ENCODE data around the gene RDX.
"Not testable (repeated sequence)": the region's sequence is repeated elsewhere in the genome, so short reads cannot be mapped to it uniquely, and the experiment has no call there.

RDX gene

DNA sequence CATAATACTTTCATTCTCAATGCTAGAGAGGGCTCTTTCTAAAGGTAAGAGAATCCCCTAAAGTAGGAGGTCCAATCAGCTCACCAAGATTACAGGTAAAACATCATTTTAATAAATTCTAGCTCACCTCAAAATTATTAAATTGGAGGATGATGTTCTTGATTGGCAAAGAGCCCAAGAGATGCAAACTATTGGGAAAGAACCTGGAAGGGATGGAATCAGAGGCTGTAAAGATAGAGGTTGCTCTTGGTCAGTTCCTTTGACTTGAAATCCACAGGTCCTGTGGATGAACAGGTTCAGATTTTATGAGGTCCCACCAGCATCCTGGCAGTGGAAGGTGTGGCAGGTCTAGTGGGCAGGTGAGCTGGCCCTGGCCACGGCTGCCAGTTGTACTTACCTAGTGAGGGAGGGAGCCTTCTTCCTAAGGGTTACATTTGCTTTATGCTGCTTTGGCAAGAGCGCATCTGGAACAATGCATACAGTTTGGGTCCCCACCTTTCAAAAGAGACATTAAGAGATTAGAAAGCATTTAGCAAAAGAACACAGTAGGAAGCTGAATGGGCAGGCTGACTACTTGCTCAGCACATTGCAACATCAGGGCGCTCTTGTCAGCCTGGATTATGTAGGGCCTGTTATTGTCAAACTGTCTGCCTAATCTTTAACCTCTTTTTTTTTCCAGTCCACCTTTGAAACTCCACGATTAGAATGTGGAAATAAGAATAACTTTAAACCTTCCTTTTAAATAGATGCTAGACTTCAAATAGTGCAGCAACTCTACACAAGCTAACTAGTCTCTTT, 97.0 kb downstream of the RDX start:
- DNase-seq (ENCODE audit: low spot score): no peak

DNA sequence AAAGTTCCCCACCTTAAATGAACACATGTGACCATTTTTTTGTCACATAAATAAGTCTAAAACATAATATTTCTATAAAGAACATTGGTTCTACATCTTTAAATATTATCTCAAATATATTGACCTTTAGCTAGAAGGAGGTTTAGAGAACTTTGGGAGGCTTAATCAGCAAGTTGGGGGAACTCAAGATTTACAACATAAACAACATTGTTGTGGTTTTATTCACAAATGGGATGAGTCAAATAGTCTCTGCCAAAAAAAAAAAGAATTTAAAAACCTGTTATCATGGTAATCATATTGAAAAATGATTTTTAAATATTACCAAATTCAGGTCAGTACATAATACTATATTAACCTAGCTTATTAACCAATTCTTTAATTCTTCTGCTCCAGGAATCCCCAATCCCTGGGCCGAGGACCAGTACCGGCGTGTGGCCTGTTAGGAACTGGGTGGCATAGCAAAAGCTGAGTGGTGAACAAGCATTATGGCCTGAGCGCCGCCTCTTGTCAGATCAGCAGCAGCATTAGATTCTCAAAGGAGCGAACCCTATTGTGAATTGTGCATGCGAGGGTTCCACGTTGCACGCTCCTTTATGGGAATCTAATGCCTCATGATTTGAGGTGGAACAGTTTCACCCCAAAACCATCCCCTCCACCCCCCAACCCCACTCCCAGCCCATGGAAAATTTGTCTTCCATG, 98.2 kb downstream of the RDX start:
- no peak for DNase-seq (ENCODE audit: low spot score)

DNA sequence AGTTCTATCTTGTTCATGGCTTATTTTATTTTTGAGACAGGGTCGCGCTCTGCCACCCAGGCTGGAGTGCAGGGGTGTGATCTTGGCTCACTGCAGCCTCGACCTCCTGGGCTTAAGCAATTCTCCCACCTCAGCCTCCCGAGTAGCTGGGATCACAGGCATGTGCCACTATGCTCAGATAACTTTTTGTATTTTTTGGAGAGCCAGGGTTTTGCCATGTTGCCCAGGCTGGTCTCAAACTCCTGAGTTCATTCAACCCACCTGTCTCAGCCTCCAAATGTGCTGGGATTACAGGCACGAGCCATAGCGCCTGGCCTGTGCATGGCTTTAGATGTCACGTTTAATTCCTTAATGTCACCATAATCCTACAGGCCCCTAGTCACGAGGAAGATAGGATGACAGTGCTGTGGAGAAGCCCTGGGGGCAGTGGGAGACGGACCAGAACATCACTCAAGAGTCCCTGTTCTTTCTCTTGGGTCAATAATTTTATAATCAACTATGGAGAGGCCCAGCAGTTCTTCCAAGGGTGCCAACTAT, 99.5 kb downstream of the RDX start:
- no peak for DNase-seq (ENCODE audit: low spot score)

DNA sequence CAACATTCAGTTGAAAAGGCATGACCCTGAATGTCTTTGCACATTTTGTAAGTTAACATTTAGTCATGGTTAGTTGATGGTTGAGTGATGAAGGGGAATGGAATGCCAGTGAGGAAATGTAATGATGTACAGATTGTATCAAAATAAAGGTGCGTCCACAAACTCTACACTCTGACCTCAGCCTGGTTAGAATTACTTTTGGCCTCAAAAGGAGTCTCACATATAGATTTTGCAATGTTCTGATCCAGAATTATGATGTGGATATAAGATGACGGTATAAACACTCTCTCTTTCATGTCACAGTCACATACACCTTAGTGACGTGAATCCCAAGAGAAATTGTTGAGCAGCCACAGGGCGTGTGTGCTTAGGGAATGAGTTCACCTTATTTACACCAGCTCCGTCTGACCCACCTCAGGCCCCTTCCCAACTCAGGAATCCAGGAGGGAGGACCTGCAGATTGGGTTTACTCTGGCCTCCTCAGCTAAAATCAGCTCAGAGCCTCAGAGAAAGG, 100.1 kb downstream of the RDX start:
- DNase-seq (ENCODE audit: low spot score): peak; percentile 65

DNA sequence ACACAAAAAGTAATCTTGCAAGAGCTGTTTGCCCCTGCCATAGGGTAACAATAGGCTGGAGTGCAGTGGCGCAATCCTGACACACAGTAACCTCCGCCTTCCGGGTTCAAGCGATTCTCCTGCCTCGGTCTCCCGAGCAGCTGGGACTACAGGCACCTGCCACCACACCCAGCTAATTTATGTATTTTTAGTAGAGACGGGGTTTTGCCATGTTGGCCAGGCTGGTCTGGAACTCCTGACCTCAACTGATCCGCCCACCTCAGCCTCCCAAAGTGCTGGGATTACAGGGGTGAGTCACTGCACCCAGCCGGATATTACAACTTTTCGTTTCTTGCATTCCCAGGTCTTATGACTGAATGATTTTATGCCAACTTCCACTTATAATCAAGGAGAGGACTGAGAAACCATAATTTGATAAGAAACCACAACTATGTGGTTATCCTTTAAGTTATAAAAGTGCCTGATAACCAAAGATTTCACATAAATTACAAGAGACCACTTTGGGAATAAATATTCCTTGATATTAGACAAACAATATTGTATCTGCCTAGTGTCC, 102.1 kb downstream of the RDX start:
- peak; percentile 38 for DNase-seq (ENCODE audit: low spot score)

DNA sequence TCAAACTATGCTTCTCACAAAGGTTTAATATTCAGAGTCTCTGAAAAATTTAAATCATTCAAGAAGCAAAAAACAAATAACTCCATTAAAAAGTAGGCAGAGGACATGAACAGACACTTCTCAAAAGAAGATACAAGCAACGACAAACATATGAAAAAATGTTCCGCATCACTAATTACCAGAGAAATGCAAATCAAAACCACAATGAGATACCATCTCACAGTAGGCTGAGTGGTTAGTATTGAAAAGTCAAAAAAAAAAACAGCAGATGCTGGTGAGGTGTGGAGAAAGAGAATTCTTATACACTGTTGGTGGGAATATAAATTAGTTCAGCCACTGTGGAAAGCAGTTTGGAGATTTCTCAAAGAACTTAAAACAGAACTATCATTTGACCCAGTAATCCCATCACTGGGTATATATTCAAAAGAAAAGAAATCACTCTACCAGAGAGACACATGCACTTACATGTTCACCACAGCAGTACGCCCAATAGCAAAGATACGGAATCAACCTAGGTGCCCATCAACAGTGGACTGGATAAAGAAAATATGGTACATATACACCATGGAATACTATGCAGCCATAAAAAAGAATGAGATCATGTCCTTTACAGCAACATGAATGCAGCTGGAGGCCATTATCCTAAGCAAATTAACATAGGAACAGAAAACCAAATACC, 103.7 kb downstream of the RDX start:
- not testable (repeated sequence) for DNase-seq (ENCODE audit: low spot score)

DNA sequence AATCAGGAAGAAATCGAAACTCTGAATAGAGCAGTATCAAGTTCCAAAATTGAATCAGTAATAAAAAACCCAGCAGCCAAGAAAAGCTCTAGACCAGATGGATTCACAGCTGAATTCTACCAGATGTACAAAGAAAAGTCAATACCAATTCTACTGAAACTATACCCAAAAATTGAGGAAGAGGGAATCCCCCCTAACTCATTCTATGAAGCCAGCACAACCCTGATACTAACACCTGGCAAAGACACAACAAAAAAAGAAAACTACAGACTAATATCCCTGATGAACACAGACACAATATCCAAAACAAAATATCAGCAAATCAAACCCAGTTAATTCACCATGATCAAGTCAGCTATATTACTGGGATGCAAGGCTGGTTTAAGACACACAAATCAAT, 105.5 kb downstream of the RDX start:
- no peak for DNase-seq (ENCODE audit: low spot score)

DNA sequence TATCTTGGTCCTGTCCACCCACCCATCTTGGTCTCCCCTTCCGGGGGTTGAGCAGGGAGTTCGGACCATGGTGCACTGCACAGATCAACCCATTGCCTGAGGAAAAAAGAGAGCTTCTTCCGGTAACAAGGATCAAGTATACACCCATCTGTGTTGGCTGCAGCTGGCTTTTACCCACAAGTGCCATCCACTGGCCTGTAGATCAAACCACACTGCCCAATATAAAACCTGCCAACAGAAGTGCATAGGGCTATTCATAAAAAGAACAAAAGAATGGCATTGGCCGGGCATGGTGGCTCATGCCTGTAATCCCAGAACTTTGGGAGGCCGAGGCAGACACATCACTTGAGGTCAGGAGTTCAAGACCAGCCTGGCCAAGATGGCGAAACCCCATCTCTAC, 108.7 kb downstream of the RDX start:
- DNase-seq (ENCODE audit: low spot score): no peak

DNA sequence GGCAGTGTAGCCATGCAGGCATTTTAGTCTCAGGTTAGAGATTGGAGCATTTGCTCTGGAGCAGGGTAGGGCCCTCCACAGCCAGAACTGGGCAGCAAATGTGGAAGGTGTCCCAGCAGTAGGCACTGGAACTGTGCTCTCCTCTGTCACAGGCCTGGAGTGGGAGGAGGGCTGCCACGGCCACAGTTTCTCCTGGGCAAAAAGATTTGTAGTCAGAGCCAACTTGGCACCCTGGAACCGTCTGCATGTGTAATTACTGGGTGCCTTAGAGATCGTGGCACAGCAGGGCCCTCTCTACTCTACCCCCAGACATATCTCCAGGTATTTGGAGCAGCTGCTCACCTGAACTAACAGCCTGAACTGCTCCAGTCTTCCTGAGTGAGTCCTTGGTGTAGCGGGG, 109.5 kb downstream of the RDX start:
- DNase-seq (ENCODE audit: low spot score): no peak

DNA sequence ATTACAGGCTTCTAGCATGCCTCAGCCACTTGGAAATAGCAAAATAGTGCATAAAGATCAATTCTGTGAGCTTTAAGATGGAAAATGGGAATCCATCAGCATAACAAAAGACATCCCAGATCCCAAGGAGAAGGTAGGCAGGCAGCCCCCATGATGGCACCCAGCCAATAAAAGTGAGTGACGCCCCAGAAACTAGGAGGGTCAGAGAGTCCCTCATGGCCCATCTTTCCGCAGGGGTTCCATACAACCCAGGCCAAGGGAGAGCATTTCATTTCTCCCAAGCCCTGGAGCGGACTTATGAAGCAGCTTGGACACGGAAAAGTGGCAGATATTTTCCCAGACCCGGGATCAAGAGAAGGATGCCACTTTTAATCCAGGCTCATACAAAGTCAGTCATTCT, 110.0 kb downstream of the RDX start:
- DNase-seq (ENCODE audit: low spot score): no peak

DNA sequence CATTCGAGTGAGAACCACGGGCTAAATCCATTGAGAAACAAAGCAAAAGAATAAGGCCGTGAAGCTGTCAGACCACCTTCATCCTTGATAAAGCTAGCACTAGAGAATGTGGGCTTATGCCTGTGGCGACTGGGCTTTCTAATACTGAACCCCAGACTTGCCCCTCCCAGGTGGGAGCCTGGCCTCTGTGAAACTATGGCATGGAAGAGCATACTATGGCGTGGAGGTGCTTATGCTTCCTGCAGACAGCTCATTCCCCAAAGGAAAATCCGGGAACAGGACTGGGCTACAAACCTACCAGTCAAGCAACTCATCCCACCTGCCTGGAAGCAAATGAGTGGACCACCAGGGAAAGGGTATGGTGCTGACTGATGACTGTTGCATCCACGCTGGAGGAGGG, 110.8 kb downstream of the RDX start:
- no peak for DNase-seq (ENCODE audit: low spot score)

DNA sequence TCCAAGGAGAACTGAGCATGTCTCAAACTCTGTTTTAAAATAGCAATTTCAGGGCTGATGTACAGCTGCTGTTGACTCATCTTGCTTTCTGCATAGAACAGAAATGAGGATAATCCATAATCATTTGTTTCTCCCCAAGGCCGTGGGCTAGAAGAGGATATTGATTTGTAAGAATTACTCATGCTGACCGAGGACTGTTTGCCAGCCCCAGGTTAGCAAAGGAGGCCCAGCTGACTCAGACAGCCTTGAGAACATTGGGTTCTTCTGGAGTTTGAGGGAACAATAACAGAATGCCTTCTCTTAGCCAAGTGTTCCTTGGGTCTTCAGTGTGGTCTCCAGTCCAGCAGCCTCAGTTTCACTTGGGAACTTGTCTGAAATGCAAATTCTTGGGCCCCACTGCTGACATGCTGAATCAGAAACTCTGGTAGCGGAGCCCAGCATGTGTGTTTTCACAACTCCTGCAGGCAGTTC, 111.3 kb downstream of the RDX start:
- DNase-seq (ENCODE audit: low spot score): no peak

DNA sequence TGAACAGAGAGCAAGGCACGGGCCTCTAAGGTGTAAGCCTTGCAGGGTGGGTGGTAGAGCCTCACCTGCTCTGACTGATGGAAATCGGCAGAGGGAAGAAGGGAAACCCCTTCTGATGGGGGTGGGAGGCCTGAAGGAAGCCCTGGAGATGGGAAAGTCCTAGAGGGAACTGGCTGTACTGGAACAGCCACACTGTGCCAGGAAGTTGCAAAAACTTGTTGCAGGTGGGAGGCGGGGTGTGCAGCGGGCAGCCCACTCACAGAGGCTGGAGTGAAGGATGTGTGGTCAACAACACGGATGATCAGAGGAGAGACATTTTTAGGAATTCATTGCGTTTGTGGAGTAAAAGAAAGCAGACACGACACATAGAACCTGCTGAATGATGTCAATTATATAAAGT, 112.0 kb downstream of the RDX start:
- DNase-seq (ENCODE audit: low spot score): no peak

DNA sequence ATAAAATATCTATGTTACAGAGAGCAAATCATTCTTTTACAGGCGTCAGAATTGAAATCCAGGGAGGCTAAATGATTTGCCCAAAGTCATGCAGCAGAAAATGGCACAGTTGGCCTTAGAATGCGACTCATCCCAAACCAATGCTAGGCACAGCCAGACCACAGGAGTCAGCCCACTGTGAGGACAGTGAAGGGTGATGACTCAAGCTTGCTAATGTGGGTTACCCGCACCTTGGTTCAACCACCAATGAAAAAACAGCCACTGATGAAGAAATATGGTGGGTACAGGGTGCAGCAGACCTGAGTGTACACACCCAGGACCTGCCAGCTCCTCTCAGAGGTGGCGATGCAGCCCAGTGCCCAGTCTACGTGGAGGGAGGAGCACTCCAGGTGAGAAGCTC, 113.5 kb downstream of the RDX start:
- peak; percentile 67 for DNase-seq (ENCODE audit: low spot score)

DNA sequence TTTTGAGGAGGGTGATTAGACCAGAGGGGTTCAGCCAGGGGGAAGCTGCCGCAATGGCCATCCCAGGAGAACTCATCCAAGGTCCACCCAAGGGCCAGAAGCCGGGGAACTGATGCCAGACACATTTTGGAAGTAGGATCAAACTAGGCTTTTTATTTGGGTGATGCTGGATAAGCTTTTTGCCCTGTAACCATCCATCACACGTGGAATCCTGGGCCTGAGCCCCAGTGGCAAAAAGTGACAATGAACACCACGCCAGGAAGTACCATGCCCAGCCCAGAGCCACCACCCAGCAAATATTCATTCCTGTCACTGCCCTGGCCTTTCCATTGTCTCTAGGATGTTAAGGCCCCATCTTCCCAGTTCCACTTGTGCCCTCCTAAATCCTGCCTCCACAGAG, 117.3 kb downstream of the RDX start:
- DNase-seq (ENCODE audit: low spot score): no peak

DNA sequence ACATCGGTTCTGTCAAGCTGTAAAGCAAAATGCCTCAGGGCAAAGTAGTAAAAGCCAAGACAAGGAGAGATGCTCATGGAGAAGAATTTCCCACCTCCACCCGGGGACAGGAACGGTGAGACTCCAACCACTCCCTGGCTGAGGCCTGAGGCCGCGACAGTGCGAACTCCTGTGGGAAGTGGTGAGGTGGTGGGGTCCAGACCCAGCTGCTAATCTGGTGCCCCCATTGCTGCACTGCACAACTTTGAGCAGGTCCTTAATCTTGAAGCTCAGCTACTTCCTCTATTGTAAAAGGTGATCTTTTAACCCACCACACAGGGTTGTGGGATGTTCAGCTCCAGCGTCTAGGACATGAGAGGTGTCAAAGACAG, 119.3 kb downstream of the RDX start:
- no peak for DNase-seq (ENCODE audit: low spot score)

DNA sequence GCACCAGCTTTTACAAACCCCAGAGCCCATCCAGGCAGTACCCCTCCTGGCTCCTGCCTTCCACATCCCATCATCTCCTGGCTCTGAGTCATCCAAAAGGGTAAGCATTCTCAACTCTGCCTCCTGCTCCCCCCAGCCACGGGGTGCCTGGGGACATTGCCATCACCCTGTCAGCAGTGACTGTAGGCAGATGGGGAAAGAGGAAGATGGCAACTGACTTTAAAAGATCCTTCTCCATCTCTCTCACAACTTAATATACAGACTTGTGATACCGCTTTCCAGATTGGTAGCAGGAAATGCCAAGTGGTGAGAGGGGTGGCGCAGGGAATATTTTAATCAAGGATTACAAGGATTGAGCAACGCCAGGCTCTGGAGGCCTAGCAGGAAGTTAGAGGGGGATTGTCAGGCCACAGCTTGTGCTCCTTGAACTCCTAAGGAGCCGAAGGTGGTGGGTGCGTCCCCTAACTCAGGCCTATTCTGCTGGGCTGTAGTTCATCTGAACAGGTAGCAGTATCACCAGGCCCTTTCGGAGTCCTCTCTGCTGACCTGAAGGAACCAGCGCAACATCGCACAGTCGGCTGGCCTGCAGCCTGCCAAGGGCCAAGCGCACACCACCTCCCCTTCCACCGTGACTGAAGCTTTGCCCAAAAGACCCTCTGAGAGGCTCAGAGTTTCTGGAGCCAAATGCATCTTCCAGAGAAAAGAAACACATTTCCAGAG, 119.9 kb downstream of the RDX start:
- peak; percentile 57 for DNase-seq (ENCODE audit: low spot score)

DNA sequence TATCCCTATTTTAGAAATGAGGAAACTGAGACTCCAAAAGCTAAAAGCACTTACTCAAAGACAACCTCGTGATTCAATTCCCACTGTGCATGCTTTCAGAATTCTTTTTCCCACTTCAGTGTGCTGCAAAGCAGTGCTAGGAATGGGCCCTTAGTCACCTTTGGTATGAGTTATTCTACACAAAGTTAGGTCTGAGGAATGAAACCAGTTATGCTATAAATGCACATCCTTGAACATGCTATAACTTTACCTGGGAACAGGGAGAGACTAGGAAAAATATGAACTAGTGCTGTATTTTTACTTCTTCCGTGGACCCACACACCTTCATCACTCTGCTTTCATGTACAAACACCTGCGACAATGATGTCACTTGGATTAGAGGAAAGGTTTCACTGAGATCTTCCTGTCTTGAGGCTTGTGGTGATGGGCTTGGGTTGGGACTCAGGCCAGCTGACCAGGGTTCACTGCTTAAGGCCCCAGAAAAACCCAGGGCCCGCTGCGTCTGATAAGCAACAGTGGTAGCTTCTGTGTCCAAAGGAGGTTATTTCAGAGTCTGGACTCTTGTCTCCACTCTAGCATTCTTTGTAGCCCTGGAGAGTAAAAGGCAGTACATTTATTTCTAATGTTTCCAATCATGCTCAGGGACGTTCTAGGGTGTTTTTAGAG, 121.6 kb downstream of the RDX start:
- DNase-seq (ENCODE audit: low spot score): no peak

DNA sequence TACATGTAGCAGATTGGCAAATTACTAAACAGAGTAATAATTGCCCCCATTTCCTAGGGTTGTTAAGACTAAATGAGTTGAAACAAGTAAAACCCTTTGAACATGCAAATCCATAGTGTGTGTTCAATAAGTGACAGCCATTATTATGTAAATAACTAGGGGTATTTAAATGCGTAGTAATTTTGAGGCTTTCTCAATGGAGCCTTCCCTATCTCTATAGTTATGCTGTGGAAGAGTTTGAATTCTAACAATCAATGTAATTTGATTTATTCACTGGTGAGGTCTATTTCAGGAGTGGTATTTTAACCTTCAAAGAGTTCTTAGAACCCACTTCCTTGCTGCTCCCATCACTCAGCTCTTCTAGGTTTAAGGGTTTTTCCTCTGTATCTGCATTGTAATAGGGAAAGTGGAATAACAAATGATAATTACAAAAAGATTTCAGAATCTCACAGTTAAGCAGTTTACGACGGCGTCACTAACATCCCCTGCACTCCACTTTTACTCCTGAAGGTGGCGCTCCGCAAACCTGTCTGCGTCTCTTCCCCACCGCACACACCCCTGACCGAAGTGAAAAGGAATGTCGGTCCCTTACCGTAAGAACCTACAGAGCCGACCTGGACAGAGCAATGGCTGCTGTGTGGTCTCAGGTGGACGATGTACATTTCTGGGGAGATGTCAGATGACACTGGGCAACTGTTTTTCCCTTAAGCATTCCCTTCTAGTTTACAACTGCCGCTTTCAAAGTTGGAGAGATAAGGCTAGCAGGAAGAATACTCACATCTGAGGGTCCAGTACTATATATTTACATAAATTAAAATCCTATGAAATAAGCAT, 122.4 kb downstream of the RDX start:
- peak; percentile 65 for DNase-seq (ENCODE audit: low spot score)

DNA sequence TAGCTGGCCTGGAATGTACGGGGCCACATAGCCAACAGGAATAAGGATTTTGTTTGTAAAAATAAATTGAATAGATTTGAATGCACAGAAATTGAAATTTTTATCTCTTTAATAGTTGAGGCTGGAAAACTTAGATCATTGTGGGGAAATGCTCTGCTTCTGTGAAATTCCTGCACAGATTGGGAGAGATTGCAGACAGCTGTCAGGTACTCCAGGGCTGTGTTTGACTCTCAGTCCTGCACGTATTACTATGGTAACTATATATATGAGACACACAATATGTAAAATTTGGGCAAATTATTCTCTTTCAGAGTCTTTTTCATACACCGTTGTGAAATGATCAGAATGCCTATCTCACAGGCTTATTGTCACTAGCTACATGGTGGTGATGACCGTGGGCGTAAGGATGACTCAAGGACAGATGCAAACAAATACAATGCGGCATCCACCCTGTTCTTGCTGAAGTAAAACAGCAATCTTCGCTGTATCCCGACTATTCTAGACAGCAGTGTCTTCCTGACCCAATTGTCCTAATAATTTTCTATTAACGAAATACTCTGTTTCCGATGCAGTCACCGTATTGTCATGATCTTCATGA, 123.8 kb downstream of the RDX start:
- DNase-seq (ENCODE audit: low spot score): no peak
